Activated B cell treated with CpG ODN at 0.5 μM for 24 hours (primary cell): ENCODE measurements around the gene TP73. TPM values are rescaled to one million over a fixed set of nuclear protein-coding genes. Genes with fewer than 3 reads are reported as not detected.

ENCODE experiments used
- ATAC-seq: fragments of 200-7000 bp; cut with Tn5 transposase; one replicate; pipeline ENCODE4 v1.10.0; 2021; ENCODE audit warnings: low read depth, mild to moderate bottlenecking, moderate library complexity
- CTCF ChIA-PET: fragments of 350-600 bp; sonication (Branson Sonifier 250); formaldehyde crosslinking; loops from one replicate; lab custom pipeline; 2021; ENCODE audit warnings: antibody characterized with exemption; lab: Charles Lee
- POLR2A ChIA-PET: fragments of 350-600 bp; sonication (Branson Sonifier 250); formaldehyde crosslinking; loops from one replicate; lab custom pipeline; 2021; ENCODE audit warnings: antibody characterized with exemption; lab: Charles Lee
- DNase-seq: peaks from one replicate; pipeline ENCODE4 v3.0.0; 2022
- H3K27ac Mint-ChIP-seq: one replicate; pipeline ENCODE4 v1.8.0; 2020; ENCODE audit warnings: mixed read lengths
- H3K27me3 Mint-ChIP-seq: one replicate; pipeline ENCODE4 v1.8.0; 2021; ENCODE audit warnings: mixed read lengths
- H3K36me3 Mint-ChIP-seq: one replicate; pipeline ENCODE4 v1.8.0; 2021; ENCODE audit warnings: low read depth, mixed read lengths
- H3K4me1 Mint-ChIP-seq: one replicate; pipeline ENCODE4 v1.8.0; 2021; ENCODE audit warnings: mixed read lengths
- H3K4me3 Mint-ChIP-seq: one replicate; pipeline ENCODE4 v1.8.0; 2020; ENCODE audit warnings: mild to moderate bottlenecking, mixed read lengths
- H3K9me3 Mint-ChIP-seq: one replicate; pipeline ENCODE4 v1.8.0; 2020; ENCODE audit warnings: mixed read lengths
- intact Hi-C: fragments of 100-400 bp; cut with micrococcal nuclease; formaldehyde crosslinking; loops from one replicate; pipeline ENCODE4 v1.15.1; 2024
- total RNA-seq: library from RNA; stranded (reverse); gene quantifications from 2 replicates; pipeline ENCODE4 v1.2.3, GENCODE V29; 2022
- TF ChIP-seq, protein P1 (sequence below): fragments of 200-600 bp; IDR thresholded peaks from one replicate; pipeline ENCODE4 v1.8.0; 2022; ENCODE audit warnings: antibody characterized with exemption, mild to moderate bottlenecking

Gene TP73
- total RNA-seq, 1 donor from 2014 or later, result 2.6 TPM

DNA sequence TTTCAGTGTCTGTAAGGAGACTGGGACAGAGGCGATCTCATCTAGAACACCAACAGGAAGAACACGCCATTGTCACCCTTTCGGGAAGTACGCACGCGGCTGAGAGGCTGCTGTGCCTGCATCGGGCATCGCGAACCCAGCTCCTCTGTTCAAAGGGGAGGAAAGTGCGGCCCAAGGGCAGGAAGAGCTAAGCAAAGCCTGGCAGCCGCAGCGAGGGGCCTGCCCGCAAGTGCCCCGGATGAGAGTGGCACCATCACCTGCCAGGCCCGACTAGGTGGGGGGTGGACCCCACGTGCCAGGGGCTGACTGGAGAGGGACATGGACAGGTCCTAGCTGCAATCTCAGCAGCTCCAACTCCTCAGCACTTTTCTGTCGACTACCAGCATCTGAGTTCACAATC, 20.0 kb upstream of the TP73 start:
- CTCF ChIA-PET, result no interaction called here
- peaks cover 9% of the 10 kb centered on the region for H3K4me1 Mint-ChIP-seq
- H3K9me3 Mint-ChIP-seq, result no peaks in the 10 kb centered on the region
- H3K4me3 Mint-ChIP-seq, result no peak overlapping the region
- intact Hi-C loops, result no loop called here
- POLR2A ChIA-PET, result no interaction called here
- peaks cover 78% of the 10 kb centered on the region for H3K36me3 Mint-ChIP-seq
- no peaks in the 10 kb centered on the region for H3K27me3 Mint-ChIP-seq
- ATAC-seq (no peak), DNase-seq (no peak)
- no peak overlapping the region for H3K27ac Mint-ChIP-seq
- TF ChIP-seq, protein P1, sequence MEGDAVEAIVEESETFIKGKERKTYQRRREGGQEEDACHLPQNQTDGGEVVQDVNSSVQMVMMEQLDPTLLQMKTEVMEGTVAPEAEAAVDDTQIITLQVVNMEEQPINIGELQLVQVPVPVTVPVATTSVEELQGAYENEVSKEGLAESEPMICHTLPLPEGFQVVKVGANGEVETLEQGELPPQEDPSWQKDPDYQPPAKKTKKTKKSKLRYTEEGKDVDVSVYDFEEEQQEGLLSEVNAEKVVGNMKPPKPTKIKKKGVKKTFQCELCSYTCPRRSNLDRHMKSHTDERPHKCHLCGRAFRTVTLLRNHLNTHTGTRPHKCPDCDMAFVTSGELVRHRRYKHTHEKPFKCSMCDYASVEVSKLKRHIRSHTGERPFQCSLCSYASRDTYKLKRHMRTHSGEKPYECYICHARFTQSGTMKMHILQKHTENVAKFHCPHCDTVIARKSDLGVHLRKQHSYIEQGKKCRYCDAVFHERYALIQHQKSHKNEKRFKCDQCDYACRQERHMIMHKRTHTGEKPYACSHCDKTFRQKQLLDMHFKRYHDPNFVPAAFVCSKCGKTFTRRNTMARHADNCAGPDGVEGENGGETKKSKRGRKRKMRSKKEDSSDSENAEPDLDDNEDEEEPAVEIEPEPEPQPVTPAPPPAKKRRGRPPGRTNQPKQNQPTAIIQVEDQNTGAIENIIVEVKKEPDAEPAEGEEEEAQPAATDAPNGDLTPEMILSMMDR, result no peak

DNA sequence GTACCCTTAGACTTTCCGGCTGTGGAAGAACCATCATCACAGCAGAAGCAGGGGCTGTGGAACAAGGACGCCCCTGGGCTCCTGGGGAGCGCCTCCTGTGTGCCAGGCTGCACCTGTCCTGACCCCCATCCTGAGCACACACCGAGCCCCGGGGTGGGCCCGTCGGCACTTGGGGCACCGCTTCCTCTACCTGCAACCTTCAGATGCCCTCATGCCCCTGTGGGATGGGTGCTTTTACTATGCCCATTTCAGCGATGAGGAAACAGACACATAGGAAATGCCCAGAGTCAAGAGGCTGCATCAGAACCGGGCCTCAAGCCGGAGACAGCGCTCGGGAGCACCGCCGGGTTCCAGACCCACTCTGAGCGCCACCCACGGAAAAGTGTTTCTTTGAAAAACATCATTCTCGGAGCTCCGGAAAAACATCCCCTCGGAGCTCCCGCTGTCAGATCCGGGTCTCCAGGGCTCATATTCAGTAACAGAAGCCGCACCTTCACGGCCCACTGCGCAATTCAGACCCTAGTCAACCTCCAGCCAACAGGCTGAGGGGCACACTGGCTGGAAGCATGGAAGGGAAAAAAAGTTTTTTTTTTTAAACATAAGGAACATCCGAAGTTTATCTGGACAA, 19.5 kb upstream of the TP73 start:
- CTCF ChIA-PET, result no interaction called here
- no peaks in the 10 kb centered on the region for H3K9me3 Mint-ChIP-seq

DNA sequence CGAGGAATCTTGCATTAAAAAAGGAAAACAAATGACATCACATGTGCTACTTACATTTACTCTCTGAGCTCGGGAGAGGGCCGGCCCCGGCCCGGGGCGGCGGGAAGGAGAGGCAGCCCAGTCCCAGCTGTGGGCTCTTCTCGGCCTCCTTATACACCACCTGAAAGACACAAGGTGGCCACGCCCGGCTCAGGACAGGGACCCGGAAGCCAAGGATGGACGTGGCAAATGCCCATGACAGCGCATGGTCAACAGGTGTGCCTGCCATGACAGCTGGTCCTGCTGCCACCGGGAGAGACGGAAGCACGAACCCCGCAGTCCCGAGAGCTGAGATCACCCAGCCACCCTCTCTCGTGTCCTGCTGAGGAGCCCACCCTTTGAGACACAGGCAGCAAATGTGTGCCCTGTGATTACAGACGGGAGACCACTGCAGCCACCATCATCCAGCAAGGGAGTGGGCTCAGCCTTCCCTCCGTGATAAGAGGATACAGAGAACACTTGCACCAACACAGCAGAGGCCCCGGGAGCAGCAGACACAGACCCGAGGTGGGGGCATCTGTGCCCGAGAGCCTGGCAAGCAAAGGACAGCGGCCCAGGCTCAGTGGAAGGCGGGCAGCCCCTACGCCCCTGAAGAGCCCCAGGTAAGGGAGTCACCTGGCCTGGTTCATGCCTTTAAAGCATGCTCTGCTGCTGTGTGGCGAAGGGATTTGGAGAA, 18.8 kb upstream of the TP73 start:
- no peak overlapping the region for H3K4me3 Mint-ChIP-seq
- ATAC-seq (no peak), DNase-seq (no peak)
- no peak overlapping the region for H3K27ac Mint-ChIP-seq
- ChIA-PET CTCF (no interaction called here), POLR2A (no interaction called here)
- H3K27me3 Mint-ChIP-seq, result no peaks in the 10 kb centered on the region
- H3K36me3 Mint-ChIP-seq, result peaks cover 79% of the 10 kb centered on the region
- H3K4me1 Mint-ChIP-seq, result peaks cover 9% of the 10 kb centered on the region
- H3K9me3 Mint-ChIP-seq, result no peaks in the 10 kb centered on the region
- intact Hi-C loops, result no loop called here
- TF ChIP-seq, protein P1, result no peak

More for the DNA sequence above, 19.5 kb upstream of the TP73 start:
- intact Hi-C loops, result no loop called here
- TF ChIP-seq, protein P1, result no peak
- no peaks in the 10 kb centered on the region for H3K27me3 Mint-ChIP-seq
- H3K4me1 Mint-ChIP-seq, result peaks cover 9% of the 10 kb centered on the region
- H3K27ac Mint-ChIP-seq, result no peak overlapping the region
- peaks cover 79% of the 10 kb centered on the region for H3K36me3 Mint-ChIP-seq
- H3K4me3 Mint-ChIP-seq, result no peak overlapping the region
- ATAC-seq (no peak), DNase-seq (no peak)
- POLR2A ChIA-PET, result no interaction called here

DNA sequence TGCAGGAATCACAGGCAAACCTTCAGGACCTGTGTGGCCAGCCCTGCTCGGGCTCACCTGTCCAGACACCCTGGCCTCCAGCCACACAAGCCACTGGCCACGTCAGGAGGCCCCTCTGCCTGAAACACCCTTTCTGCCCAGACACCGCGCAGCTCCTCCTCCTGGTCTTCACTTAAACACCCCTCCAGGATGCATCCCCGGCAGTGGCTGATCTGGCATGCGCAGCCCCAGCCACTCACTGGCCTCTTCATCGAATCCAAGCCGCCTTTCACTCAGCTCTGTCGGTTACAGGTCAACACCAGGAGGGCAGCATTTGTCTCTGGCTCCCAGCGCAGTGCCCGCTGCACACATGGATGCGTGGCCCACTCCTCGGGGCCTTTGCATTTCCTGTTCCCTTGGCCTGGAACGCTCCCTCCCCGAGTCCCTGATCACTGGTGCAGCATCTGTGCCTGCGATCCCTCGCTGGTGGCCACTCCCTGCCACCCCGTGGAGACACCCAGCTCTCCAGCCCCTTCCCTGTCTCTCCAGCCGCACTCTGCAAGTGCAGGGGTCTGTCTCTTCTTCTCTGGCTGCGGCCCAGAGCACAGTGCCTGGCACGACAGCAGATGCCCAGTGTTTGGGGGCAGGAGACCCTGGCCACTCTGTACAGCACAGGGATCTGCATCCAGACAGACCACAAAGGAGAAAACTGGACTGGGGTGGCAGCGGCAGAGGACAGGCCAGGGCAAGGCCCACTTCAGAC, 18.1 kb upstream of the TP73 start:
- no peak overlapping the region for H3K4me3 Mint-ChIP-seq

More for the DNA sequence above, 18.1 kb upstream of the TP73 start:
- ChIA-PET POLR2A (no interaction called here), CTCF (no interaction called here)
- Mint-ChIP-seq H3K4me1 (peaks cover 9% of the 10 kb centered on the region), H3K9me3 (no peaks in the 10 kb centered on the region), H3K27me3 (no peaks in the 10 kb centered on the region), H3K36me3 (peaks cover 76% of the 10 kb centered on the region), H3K27ac (no peak overlapping the region)
- intact Hi-C loops, result no loop called here
- no peak for DNase-seq
- no peak for ATAC-seq
- TF ChIP-seq, protein P1, result no peak
